Fibroblast of skin of left biceps (primary cell): ENCODE results near the gene NTRK2.
"Not testable (repeated sequence)": the region's sequence is repeated elsewhere in the genome, so short reads cannot be mapped to it uniquely, and the experiment has no call there.

ENCODE experiments used
- DNase-seq, 2 experiments: peaks; one replicate each; pipeline ENCODE4 v3.0.0-alpha.2; 2013; ENCODE audit warnings: low read depth in 2 of 2

NTRK2 gene

DNA sequence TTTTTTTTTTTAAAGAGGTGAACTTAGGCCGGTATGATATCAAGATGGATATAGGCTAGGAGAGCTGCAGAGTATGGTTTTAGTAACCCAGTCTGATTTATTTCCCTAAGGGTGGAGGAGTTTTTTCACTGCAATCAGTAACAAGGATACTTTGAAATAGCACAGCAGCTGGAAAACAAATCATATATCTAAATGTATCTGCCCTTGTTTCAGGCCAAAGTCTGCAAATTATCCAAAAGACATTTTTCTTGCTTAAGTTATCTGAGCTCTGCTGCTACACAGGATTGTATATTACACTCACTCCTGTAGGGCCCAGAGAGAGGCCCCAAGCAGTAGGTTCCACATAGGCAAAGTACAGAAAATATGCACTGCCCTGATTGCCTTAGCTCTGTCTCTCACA lies 222.4 kb downstream of the NTRK2 start:
- no peak for DNase-seq

DNA sequence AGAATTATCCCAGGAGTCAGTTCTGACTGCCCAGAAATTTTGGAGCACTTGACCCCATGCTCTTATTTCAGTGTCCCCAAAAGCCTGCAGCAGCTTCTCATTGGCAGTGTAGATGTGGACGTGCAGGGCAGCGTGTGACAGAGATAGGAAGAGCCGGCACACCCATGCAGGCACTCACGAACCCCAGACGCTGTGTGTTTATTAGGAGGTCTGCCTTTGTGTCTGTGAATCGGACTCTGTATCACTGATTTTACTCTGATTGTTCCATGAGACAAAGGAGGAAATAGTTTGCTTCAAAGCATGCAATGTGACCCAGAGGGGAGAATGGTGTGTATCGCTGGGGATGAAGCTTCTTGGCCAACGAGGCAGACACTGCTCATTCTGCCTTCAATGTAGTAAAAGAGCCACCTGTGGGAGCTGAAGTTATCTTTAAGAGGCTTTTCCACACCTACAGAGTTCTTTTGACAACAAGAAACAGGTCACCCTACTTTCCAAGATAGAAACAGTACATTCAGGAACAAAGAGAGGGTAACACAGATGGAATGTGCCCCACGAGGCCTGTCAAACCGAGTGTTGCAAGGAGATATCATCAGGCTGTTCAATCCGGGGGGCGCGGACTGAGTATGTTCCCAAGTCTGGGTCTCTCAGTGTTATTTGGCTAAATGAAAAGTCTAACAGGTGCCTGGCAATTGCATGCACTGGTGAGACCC lies 224.0 kb downstream of the NTRK2 start:
- no peak for DNase-seq

DNA sequence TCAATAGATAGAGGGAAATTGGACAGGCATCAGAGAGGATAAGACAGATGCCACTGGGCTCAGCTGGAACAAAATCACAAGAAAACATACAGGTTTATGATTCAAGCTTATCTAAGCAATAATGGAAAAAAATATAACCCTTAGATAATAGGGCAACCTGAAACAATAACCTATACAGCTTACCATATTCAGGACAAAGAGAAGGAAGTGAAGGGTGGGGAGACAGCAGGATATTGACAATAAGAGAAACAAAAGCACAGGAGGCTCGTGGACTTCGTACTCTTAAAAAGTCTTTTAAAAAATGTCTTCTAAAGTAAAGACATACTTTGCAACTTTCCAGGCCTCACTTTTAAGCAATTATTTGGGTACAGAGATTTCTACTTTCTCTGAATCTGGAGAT lies 225.3 kb downstream of the NTRK2 start:
- no peak for DNase-seq

DNA sequence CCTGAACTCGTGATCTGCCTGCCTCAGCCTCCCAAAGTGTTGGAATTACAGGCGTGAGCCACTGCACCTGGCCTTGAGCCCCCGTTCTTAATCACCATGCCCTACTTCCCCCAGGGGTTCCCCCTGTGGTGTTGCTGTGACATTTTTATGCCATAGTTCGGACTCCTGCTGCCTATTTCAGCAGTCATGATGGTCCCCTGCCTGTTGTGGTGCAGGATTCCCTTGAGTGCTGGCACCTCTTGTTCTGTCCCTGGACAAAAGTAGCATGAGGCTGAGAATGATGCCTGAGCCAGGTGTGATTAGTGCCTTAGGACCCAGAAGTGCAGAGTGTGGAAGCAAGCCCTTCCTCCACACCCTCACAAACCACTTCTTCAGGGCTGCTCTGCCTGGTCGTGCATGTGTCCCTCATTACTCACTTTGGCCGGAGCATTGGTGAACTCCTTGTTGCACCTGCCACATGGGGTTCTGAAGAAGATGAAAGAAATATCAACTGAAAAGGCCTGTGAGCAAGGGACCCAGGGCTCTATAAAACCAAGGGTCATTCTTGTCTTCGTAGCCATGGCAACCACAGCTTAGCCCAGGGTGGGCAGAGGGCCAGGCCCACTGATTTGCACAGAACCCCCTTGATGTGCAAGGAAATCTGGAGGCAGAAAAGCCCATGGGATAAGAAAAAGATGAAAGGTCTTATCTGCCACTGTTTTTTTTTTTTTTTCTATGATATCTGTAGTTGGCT lies 228.0 kb downstream of the NTRK2 start:
- no peak for DNase-seq

DNA sequence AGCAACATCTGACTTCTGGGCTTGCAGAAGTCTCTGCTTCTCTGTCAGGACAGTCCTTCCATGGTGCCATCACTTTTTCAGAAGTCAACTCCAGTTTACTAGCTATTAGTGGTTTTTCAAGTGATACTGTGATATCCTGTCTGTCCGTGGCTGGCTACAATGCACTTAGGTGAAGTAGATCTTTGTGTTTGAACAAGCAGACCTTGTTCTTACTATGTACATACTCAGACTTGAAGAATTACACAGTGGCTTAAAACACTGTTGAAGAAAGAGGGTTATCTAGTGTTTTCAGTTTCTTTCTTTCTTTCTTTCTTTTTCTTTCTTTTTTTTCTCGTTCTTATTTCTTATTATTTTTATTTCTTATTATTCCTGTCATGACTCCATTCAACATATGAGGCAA lies 228.7 kb downstream of the NTRK2 start:
- no peak for DNase-seq

DNA sequence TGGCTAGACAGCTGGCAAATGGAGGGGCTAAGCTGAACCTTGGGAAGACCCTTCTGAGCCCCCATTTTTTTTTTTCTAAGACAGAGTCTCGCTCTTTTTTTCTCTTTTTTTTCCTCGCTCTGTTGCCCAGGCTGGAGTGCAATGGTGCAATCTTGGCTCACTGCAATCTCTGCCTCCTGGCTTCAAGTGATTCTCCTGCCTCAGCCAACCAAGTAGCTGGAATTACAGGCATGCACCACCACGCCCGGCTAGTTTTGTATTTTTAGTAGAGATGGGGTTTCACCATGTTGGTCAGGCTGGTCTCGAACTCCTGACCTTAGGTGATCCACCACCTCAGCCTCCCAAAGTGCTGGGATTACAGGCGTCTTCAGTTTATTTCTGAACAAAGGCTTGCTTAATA lies 229.1 kb downstream of the NTRK2 start:
- not testable (repeated sequence) for DNase-seq

DNA sequence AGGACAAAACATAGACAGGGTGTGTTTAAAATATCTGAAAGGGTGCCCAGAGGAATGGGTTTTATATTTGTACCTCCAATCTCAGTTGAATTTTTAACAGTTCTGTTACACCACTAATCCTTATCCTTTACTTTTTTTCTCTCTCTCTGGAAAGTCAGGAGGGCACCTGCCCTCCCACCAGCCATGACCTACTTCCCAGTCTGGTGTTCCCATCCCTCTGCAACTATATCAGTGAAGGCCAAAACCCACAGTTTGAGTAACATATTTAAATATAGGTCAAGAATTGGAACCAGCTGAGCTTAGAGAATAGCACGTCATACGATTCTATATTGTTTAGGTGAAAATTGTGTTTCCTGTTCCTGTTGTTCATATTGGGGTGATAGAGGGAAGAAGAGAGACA lies 229.8 kb downstream of the NTRK2 start:
- no peak for DNase-seq

DNA sequence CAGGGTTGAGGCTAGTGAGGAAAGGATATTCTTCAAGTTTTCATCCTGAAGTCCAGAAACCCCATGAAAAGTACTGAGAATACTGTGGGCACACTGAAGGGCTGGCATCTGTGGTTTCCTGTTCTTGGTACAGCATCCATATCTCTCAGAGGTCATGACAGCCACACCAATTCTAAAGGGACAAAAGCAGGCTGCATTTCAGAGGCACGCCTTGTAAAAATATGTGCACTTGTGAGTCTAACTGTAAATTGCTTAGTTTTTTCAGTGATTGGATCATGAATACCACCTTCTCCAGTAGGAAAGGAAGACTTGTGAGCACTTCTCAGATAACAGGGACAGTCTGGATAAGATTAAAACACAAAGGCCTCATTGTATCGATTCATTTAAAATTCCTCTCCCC lies 230.9 kb downstream of the NTRK2 start:
- no peak for DNase-seq

DNA sequence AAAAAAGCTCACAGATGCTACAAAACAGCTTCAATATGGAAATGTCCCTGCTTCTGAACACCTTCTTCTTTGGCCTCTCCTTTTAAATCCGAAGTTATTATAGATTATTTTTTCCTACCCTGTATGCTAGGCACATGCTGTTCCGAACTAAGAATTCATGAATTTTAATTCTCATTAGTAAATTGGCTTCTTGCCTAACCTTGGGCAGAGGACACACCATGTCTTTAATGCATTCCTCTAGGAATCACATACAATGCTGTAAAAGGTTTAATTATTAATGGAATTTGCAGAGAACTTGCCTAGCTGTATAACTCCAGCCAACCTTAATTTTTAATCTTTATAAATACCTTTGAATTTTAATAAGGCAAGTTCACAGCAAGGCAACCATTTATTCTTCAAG lies 234.4 kb downstream of the NTRK2 start:
- no peak for DNase-seq

DNA sequence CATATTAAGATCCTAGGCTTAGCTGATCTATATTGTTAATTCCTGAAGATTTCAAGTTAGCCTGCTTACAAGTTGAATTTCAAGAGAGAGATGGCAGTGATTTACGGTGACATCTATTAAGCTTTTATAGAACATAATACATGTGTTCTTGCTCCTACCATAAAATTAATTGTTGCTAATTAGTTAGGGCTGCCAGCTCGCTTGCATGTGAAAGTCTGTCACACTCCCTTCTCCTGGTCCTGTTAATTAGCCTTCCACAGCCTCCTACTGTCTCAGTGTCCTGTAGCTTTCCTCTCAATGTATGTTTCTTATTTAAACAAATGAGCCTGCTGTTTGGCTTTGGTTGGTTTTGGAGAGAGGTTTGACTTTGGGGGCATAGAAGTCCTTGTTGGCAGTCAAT lies 247.2 kb downstream of the NTRK2 start:
- no peak for DNase-seq

DNA sequence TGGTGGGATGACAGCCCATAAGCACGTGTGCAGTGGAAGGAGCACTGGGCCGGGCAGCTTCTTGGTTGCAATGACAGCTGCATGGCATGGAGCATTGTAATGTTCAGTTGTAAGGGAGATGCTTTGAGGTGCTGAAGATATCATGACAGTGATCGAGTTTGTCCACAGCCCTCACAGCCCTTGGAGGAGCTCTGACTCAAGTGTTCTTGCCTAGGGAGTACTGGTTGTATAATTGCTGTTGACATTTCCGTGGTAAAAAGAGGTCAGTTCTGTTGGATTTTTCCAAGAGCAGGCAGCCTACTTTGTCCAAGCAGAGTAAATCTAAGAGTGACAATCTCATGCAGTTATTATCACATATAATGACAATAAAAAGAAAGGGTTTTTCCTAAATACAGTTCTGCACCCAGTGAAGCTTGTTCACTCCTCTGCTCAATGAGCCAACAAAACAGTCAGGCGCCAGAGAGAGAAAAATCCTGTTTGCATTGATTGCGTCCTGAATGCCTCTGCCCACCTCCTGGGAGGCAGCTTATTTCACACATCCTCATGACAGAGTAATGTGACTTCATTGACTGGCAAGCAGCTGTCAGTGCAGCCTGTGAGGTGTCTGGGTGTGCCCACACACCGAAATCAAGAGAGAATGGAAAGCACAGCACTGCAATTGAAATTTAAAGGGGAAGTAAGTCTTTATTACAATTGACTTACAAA lies 248.0 kb downstream of the NTRK2 start:
- no peak for DNase-seq

DNA sequence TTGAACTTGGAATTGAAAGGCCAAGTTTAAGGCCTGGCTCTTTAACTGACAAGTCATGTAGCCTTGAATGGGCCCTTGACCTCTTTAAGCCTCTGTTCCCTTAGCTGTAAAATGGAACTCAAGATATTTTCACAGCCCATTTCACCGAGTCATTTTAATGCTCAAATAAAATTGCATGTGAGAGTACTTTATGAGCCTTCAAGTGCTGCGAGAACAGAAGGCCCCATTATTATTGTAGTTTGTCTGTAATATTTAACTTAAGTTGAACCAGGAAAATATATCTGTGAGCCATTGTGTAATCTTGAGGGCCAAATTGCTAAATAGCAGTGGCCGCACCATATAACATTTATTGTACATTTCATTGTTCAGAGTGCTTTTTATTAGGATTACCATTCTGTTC lies 249.9 kb downstream of the NTRK2 start:
- no peak for DNase-seq

DNA sequence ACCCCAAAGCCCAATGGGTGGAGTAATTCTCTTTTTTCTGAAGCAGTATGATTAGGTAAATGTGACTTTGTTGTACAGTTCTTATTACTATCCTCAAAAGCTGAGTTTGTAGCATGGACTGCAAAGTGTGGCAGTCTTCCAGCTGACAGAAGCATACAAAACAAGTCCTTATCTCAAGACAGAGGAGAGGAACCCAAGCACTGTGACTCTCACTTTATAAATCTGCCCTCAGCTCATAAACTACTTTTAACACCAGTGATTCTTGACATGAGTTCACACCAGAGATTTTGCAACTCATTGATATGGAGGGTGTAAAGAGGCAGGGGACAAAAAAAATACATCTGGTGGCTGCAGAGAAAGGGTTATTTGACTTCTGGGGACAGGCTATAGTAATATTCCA lies 251.6 kb downstream of the NTRK2 start:
- DNase-seq: no peak

DNA sequence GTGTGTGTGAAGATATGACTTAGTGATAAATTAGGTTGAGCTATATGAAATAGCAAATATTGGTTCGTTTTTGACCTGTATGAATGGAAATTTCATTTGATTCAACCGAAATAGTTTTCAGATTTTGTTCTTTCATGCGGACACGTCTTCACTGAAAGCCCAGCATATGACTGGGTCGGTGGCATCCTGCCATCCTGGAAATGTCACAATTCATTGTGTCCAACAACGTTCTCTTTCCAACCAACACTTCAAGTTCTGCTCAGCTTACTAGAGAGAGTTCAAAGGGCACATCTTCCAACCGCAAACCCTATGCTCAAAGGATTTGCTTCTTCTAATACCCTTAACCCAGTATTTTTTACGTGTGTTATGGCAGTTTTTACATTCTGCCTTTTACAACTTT lies 252.5 kb downstream of the NTRK2 start:
- no peak for DNase-seq

DNA sequence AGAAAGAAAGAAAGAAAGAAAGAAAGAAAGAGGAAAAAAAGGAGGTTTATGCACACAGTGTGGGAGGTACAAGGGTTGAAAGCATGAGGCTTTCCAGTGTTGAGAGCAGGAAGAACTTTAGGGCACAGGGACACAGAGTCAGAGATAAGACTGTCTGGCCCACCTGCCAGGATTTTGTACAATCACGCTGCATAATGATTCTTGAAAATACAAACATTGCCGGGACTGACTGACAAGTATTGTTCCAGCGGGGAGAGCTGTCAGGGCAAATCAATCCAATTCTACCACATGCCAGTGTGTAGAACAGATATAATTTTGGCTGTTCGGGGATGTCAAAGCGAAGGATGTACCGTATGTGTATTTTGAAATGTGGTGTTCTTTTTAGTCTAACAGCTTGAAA lies 254.7 kb downstream of the NTRK2 start:
- no peak for DNase-seq

DNA sequence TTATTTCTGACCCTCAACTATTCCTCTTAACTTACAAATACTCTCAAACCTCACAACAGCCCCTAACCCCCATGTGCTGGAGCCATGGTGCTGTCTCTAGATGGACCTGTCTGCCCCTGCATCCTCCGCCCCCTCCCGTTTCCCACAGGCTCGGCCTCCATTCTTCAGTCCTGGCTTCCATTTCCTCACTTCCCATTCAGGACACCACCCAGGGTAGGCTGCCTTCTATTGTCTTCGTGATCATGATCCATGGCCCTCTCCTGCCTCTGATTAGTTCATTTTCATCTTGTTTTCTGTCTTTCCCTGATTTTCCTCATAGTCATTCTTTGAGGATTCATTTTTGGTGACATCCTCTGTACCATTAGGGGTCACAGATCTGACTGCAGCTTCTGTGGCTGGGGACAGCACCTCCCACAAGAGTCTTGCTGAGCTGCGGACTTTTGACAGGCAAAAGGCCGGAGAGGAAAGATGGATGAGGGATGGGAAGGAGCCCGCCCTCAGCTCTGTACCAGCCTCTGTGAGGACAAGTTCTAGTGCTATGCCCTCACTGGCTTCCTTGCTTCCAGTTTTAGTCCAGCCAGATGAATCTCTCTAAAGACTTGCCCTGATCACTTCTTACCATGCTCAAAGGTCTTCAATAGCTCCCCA lies 255.8 kb downstream of the NTRK2 start:
- DNase-seq: no peak

DNA sequence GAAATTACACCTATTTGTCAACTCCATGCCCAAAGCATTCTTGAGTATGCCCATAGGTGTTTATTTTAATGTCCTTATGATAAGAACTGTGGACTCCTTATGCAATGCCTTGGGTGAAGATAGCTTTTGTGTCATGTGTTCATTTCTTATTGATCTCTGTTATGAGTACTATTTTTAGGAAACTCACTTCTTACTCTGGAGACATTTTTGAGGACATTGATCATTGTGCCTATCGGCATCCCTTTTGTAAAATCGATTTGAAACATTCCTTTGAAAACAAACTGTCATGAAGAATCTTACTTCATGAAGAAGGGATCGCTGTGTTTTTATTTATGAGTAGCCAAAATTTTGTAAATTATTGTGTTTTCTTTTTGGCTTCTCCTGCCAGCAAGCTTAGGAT lies 257.3 kb downstream of the NTRK2 start:
- no peak for DNase-seq

DNA sequence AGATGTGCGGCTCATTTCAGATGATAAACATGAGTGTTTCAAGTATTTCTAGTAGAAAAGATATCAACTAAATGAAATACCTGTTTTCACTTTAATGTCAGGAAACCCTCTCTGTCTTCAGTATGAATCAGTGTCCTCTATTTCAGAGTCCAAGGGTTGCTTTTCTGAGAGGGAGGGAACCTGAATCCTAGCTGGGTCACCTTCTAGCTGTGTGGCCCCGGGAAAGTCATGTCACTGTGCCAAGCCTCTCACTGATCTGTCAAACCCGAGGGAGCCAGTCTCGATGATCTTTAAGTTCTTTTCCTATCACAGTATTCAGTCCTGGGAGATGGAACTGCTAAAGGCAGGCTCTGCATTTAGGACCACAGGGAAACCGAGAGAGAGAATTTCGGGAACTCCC lies 258.9 kb downstream of the NTRK2 start:
- DNase-seq: no peak

DNA sequence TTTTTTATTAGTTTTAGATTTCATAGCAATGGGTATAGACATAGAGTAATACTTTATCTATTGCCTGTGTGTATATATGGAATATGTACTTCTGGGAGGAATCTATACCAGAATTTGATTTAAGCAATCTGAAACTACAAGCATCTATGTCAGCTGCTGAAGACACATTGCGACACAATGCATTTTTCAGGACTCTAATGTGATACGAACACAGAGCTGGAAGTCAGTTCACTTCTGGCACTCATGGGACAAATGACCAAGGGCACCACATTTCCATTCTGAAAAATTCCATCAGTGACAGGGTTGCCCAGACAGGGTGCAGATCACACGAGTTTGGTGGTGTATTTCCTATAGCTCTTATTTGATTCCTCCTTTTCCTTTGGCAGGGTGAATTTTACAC lies 259.5 kb downstream of the NTRK2 start:
- no peak for DNase-seq

DNA sequence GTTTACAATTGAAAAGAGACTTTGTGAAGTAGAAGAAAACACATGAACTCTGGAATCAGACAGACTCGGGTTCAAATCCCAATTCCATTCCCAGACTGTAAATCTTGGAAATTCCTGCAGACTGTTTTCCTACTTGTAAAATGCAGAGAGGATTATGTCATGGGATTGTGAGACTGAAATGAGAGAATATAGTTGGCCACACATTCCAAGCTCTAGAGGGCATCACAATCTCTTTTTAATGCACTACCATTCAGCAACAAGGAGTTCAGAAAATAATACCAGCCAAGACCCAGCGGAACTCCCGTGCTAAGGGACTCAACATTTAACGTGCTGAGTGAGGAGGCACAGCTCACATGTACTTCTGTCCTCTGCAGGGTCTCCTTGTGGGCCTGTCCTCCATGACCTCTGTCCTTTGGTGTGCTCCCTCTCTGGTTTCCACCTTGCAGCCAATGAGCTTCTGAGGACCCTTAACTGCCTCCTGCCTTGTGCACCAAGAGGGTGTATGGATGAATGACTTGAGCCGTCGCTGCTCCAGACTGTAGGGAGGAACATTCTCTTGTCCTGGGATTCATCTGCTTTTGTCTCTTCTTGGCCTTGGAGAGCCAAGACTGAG lies 263.5 kb downstream of the NTRK2 start:
- no peak for DNase-seq

DNA sequence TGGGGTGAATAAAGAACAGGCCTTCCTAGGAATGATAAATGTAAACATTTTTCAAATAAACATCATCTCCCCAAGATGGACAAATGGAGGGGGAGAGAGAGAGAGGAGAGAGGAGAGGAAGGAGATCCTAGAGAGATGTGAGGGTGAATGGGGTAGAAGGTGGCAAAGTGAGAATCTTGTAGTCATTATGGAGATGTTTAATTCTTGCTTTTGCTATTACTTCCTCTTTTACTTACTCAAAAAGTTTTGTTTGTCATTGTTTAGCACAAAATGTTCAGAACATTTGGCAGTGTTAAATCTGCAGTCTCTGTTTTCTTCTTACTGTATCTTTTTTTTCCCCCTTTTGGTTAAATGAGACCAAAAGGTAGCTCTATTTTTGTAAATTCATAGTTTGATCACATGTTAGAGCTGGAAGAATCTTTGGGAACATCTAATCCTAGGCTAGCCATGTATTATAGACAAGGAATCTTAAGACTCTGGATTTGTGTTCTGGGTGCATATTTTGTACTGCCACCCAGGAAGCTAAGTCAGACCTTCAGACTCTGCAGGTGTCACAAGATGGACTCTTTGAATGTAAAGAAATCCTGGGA lies 266.1 kb downstream of the NTRK2 start:
- DNase-seq: no peak

DNA sequence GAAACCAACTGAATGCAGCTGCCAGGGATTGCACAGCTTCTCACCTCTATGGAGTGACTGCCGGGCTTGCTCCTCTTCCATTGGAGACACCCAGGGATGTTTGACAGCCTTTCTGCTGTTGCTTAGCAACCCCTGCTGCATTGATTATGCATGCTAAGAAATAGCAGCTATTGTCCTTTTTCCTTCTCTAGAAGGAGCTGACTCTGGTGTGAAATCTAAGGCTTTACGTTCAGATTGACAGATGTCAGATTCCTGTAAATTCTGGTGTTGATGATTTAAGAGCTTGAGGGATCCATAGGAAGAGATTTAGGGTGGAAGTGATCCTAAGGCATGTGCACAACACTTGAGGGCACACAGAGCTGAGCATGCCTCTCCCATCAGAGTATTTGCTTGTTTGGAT lies 267.7 kb downstream of the NTRK2 start:
- DNase-seq: no peak
